Ishikawa (cell line): ENCODE data around the gene PSMG4.
A peak's percentile ranks its signal among the peaks of the same experiment; 100 is the strongest.

ENCODE experiments used
- CEBPB ChIP-seq: IDR thresholded peaks from 2 replicates; pipeline ENCODE4 v1.6.1; 2012
- CREB1 ChIP-seq: IDR thresholded peaks from 2 replicates; pipeline ENCODE4 v1.6.1; 2012; ENCODE audit warnings: low read depth
- EGR1 ChIP-seq: IDR thresholded peaks from 2 replicates; pipeline ENCODE4 v1.6.1; 2012
- EP300 ChIP-seq: IDR thresholded peaks from 2 replicates; pipeline ENCODE4 v1.6.1; 2012; ENCODE audit warnings: borderline replicate concordance
- FOXM1 ChIP-seq: IDR thresholded peaks from 2 replicates; pipeline ENCODE4 v1.6.1; 2012; ENCODE audit warnings: low read depth, borderline replicate concordance
- MAX ChIP-seq: IDR thresholded peaks from 2 replicates; pipeline ENCODE4 v1.6.1; 2012
- NFIC ChIP-seq: IDR thresholded peaks from 2 replicates; pipeline ENCODE4 v1.6.1; 2012
- RAD21 ChIP-seq: IDR thresholded peaks from 2 replicates; pipeline ENCODE4 v1.6.1; 2012; ENCODE audit warnings: low read depth
- REST ChIP-seq: IDR thresholded peaks from 2 replicates; pipeline ENCODE4 v1.6.1; 2012; ENCODE audit warnings: low read depth, mild to moderate bottlenecking
- TAF1 ChIP-seq: IDR thresholded peaks from 2 replicates; pipeline ENCODE4 v1.6.1; 2012; ENCODE audit warnings: low read depth, mild to moderate bottlenecking
- TCF12 ChIP-seq: IDR thresholded peaks from 2 replicates; pipeline ENCODE4 v1.6.1; 2012; ENCODE audit warnings: low read depth
- TEAD4 ChIP-seq: IDR thresholded peaks from 2 replicates; pipeline ENCODE4 v1.6.1; 2012
- YY1 ChIP-seq: IDR thresholded peaks from 2 replicates; pipeline ENCODE4 v1.6.1; 2012; ENCODE audit warnings: low read depth
- ZBTB7A ChIP-seq: IDR thresholded peaks from 2 replicates; pipeline ENCODE4 v1.6.1; 2012; ENCODE audit warnings: low read depth
- TF ChIP-seq, protein P1 (sequence below): IDR thresholded peaks from 2 replicates; pipeline ENCODE4 v1.6.1; 2012

The PSMG4 gene

DNA sequence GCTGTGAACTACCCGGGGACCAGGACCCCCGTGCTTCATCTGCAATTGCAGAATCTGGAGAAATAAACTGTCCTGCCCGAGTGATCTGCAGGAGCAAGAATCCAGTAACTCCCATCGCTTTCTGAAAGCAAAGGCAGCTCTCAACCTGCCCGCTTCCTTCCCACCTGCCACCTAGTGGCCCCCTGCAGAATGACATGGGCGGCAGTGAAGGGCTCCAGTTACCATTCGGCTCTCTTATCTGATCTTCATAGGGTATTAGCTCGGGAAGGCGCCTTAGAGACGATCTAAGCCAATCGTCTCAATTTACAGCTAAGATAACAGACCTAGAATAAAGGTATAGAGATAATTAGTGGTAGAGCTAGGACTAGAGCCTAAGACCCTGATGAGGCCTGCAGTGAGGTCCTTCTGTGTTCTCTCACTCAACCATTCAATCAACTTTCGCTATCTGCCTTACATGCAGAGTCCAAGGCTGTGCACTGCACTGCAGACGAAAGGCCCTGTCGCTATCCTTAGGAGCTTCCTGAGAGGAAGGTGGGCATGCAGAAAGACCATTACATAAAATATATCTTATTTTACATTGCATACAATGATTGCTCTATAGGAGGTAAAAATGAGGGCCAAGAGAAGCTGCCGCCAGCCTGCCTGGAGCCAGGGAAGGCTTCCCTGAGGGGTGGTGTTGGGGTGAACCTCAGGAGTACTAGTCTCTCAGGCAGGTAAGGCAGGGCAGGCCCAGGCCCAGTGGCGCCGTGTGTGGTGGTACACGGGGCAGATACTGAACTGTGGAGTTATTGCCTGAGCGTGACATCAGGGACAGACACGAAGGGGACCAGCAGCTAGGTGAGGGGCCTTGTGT, 7.1 kb upstream of the PSMG4 start:
- TF ChIP-seq CREB1 (no peak), RAD21 (peak; percentile 87)

DNA sequence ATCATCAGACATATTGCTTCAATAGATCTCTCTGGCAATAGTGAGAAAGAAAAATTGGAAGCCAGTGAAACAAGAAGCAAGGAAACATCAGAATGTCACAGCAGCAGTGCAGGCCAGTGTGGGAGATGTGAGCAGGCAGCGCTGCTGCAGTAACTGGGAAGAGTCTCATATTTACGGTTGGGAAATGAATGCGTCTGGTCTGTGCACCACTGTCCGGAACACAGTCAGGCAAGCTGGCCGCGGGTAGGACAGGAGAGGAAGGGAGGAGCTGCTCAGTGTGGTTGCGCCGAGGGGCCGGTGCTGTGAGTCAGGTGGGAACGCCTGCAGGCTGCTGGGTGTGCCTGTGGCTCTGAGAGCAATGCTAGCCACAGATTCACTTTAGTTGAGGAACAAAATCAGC, 6.4 kb upstream of the PSMG4 start:
- TF ChIP-seq EGR1, result no peak
- no peak for TF ChIP-seq TCF12
- no peak for TF ChIP-seq MAX
- TF ChIP-seq CREB1, result no peak
- TF ChIP-seq RAD21, result no peak
- TF ChIP-seq FOXM1, result no peak

GRCh38 chr6:3252861-3253596, 5.7 kb upstream of the PSMG4 start:
- TF ChIP-seq EP300 (no peak), REST (no peak), FOXM1 (no peak), NFIC (no peak), CREB1 (no peak), CEBPB (no peak), EGR1 (no peak), RAD21 (no peak), TEAD4 (no peak), ZBTB7A (no peak), MAX (no peak), TCF12 (no peak), YY1 (no peak), TAF1 (no peak)
- TF ChIP-seq, protein P1, sequence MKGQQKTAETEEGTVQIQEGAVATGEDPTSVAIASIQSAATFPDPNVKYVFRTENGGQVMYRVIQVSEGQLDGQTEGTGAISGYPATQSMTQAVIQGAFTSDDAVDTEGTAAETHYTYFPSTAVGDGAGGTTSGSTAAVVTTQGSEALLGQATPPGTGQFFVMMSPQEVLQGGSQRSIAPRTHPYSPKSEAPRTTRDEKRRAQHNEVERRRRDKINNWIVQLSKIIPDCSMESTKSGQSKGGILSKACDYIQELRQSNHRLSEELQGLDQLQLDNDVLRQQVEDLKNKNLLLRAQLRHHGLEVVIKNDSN, result no peak

GRCh38 chr6:3253597-3253961, 5.2 kb upstream of the PSMG4 start:
- TF ChIP-seq NFIC, result no peak
- no peak for TF ChIP-seq REST
- no peak for TF ChIP-seq FOXM1
- no peak for TF ChIP-seq EP300
- TF ChIP-seq TCF12, result no peak
- TF ChIP-seq TAF1, result no peak
- TF ChIP-seq CEBPB, result no peak
- no peak for TF ChIP-seq CREB1
- TF ChIP-seq ZBTB7A, result no peak
- no peak for TF ChIP-seq MAX
- TF ChIP-seq YY1, result no peak
- TF ChIP-seq RAD21, result no peak
- TF ChIP-seq, protein P1, result no peak
- TF ChIP-seq TEAD4, result no peak
- TF ChIP-seq EGR1, result no peak

- TF ChIP-seq FOXM1, result no peak
- no peak for TF ChIP-seq CEBPB
- TF ChIP-seq NFIC, result no peak
- TF ChIP-seq TCF12, result no peak
Measured at GRCh38 chr6:3258201-3258600, 546 bp upstream of the PSMG4 start.

DNA sequence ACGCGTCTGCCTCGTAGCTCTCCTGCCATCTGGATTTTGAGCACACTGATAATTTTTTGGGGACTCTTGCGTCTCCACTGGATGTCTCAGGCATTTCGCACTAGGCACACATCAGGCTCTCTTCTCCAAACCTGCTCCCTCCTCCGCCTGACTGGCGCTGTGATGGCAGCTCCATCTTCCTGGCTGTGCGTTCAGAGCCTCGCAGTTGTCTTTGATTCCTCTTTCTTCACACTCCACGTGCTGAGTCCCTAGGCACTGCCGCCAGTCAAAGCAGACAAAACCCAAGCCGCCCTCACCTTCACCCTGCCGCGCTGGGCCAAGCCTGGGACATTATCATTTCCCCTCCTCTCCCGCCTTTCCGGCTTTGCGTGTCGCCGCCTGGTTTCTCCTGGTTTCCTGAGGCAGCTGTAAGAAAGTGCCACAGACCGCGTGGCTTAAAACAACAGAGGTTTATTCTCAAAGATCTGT, 778 bp downstream of the PSMG4 start:
- TF ChIP-seq ZBTB7A, result no peak
- TF ChIP-seq MAX, result peak; percentile 88
- TF ChIP-seq TAF1, result no peak
